HG02759 (cell line): ENCODE data around the gene CTIF.

Source experiments
- ATAC-seq: cut with Tn5 transposase; IDR thresholded peaks from one replicate; pipeline ENCODE4 v1.9.1; 2021; ENCODE audit warnings: mild to moderate bottlenecking, moderate library complexity; ENCODE audit not compliant: unreplicated experiment

CTIF gene

GRCh38 chr18:48617844-48618497, 79.1 kb downstream of the CTIF start:
- no peak for ATAC-seq

- ATAC-seq, result no peak
Observed at GRCh38 chr18:48619016-48619415, 80.2 kb downstream of the CTIF start.

- ATAC-seq, result no peak
Observed at GRCh38 chr18:48619501-48619900, 80.7 kb downstream of the CTIF start.

GRCh38 chr18:48620071-48620470, 81.2 kb downstream of the CTIF start:
- no peak for ATAC-seq

GRCh38 chr18:48621240-48621639, 82.4 kb downstream of the CTIF start:
- ATAC-seq, result no peak

- no peak for ATAC-seq
Observed at GRCh38 chr18:48621815-48622555, 83.2 kb downstream of the CTIF start.

- peak; percentile 67 for ATAC-seq
Observed at GRCh38 chr18:48622911-48623431, 84.1 kb downstream of the CTIF start.

GRCh38 chr18:48623468-48624235, 84.8 kb downstream of the CTIF start:
- ATAC-seq, result no peak

- ATAC-seq, result no peak
Observed at GRCh38 chr18:48624856-48625255, 86.0 kb downstream of the CTIF start.

- ATAC-seq, result no peak
Observed at GRCh38 chr18:48627216-48627615, 88.4 kb downstream of the CTIF start.

- no peak for ATAC-seq
Observed at GRCh38 chr18:48629730-48630324, 91.0 kb downstream of the CTIF start.

- no peak for ATAC-seq
Observed at GRCh38 chr18:48631851-48632250, 93.0 kb downstream of the CTIF start.

- ATAC-seq, result no peak
Observed at GRCh38 chr18:48632676-48633257, 93.9 kb downstream of the CTIF start.

GRCh38 chr18:48634491-48634890, 95.7 kb downstream of the CTIF start:
- no peak for ATAC-seq

- ATAC-seq, result no peak
Observed at GRCh38 chr18:48634975-48635374, 96.1 kb downstream of the CTIF start.

- ATAC-seq, result no peak
Observed at GRCh38 chr18:48635806-48636205, 97.0 kb downstream of the CTIF start.

- no peak for ATAC-seq
Observed at GRCh38 chr18:48636436-48636835, 97.6 kb downstream of the CTIF start.

- ATAC-seq, result no peak
Observed at GRCh38 chr18:48637081-48637990, 98.5 kb downstream of the CTIF start.

GRCh38 chr18:48638451-48638850, 99.6 kb downstream of the CTIF start:
- no peak for ATAC-seq
